ENCODE data around the gene COG5. TPM values are rescaled to one million over a fixed set of nuclear protein-coding genes. Genes with fewer than 3 reads are reported as not detected.

COG5 gene
- total RNA-seq, 1 donor from 2014 or later = 44.7 TPM

GRCh38 chr7:107596881-107597581 is 33.3 kb upstream of the COG5 start:
- Mint-ChIP-seq H3K4me3 (ENCODE audit: unreplicated experiment) (no peak overlapping the region), H3K27me3 (ENCODE audit: unreplicated experiment) (no peaks in the 10 kb centered on the region), H3K9me3 (ENCODE audit: unreplicated experiment) (no peaks in the 10 kb centered on the region), H3K27ac (ENCODE audit: unreplicated experiment) (no peak overlapping the region), H3K4me1 (ENCODE audit: unreplicated experiment) (peaks cover 14% of the 10 kb centered on the region), H3K36me3 (ENCODE audit: unreplicated experiment) (peaks cover 25% of the 10 kb centered on the region)
- DNase-seq (ENCODE audit: extremely low spot score, unreplicated experiment) = no peak
- no peak for TF ChIP-seq CTCF (IDR thresholded peaks at IDR 0.05)

GRCh38 chr7:107594961-107595737 is 31.4 kb upstream of the COG5 start:
- H3K9me3 Mint-ChIP-seq (ENCODE audit: unreplicated experiment) = no peaks in the 10 kb centered on the region
- no peak for TF ChIP-seq CTCF (IDR thresholded peaks at IDR 0.05)
- peak overlapping the region; percentile 9 for H3K4me3 Mint-ChIP-seq (ENCODE audit: unreplicated experiment)
- H3K4me1 Mint-ChIP-seq (ENCODE audit: unreplicated experiment) = peaks cover 14% of the 10 kb centered on the region
- no peak for DNase-seq (ENCODE audit: extremely low spot score, unreplicated experiment)
- H3K27ac Mint-ChIP-seq (ENCODE audit: unreplicated experiment) = peak overlapping the region; percentile 93
- peaks cover 21% of the 10 kb centered on the region for H3K36me3 Mint-ChIP-seq (ENCODE audit: unreplicated experiment)
- no peaks in the 10 kb centered on the region for H3K27me3 Mint-ChIP-seq (ENCODE audit: unreplicated experiment)

- H3K36me3 Mint-ChIP-seq (ENCODE audit: unreplicated experiment) = peaks cover 29% of the 10 kb centered on the region
- peaks cover 14% of the 10 kb centered on the region for H3K4me1 Mint-ChIP-seq (ENCODE audit: unreplicated experiment)
- no peak overlapping the region for H3K27ac Mint-ChIP-seq (ENCODE audit: unreplicated experiment)
- H3K4me3 Mint-ChIP-seq (ENCODE audit: unreplicated experiment) = no peak overlapping the region
- no peak for DNase-seq (ENCODE audit: extremely low spot score, unreplicated experiment)
- no peak for TF ChIP-seq CTCF (IDR thresholded peaks at IDR 0.05)
- no peaks in the 10 kb centered on the region for H3K9me3 Mint-ChIP-seq (ENCODE audit: unreplicated experiment)
- no peaks in the 10 kb centered on the region for H3K27me3 Mint-ChIP-seq (ENCODE audit: unreplicated experiment)
These were observed 29.3 kb upstream of the COG5 start for GRCh38 chr7:107593025-107593410.

- DNase-seq (ENCODE audit: extremely low spot score, unreplicated experiment) = no peak
- TF ChIP-seq CTCF (IDR thresholded peaks at IDR 0.05) = no peak
- Mint-ChIP-seq H3K36me3 (ENCODE audit: unreplicated experiment) (peaks cover 25% of the 10 kb centered on the region), H3K27me3 (ENCODE audit: unreplicated experiment) (no peaks in the 10 kb centered on the region), H3K9me3 (ENCODE audit: unreplicated experiment) (no peaks in the 10 kb centered on the region), H3K4me1 (ENCODE audit: unreplicated experiment) (peaks cover 14% of the 10 kb centered on the region), H3K4me3 (ENCODE audit: unreplicated experiment) (no peak overlapping the region), H3K27ac (ENCODE audit: unreplicated experiment) (no peak overlapping the region)
These were observed 28.8 kb upstream of the COG5 start for GRCh38 chr7:107592361-107593024.

GRCh38 chr7:107591421-107591820 is 27.7 kb upstream of the COG5 start:
- no peaks in the 10 kb centered on the region for H3K9me3 Mint-ChIP-seq (ENCODE audit: unreplicated experiment)
- no peak overlapping the region for H3K4me3 Mint-ChIP-seq (ENCODE audit: unreplicated experiment)
- no peak for TF ChIP-seq CTCF (IDR thresholded peaks at IDR 0.05)
- DNase-seq (ENCODE audit: extremely low spot score, unreplicated experiment) = no peak
- peaks cover 24% of the 10 kb centered on the region for H3K36me3 Mint-ChIP-seq (ENCODE audit: unreplicated experiment)
- H3K4me1 Mint-ChIP-seq (ENCODE audit: unreplicated experiment) = peaks cover 14% of the 10 kb centered on the region
- no peaks in the 10 kb centered on the region for H3K27me3 Mint-ChIP-seq (ENCODE audit: unreplicated experiment)
- no peak overlapping the region for H3K27ac Mint-ChIP-seq (ENCODE audit: unreplicated experiment)
